ENCODE data around the gene LRRC74A.

Gene LRRC74A

DNA sequence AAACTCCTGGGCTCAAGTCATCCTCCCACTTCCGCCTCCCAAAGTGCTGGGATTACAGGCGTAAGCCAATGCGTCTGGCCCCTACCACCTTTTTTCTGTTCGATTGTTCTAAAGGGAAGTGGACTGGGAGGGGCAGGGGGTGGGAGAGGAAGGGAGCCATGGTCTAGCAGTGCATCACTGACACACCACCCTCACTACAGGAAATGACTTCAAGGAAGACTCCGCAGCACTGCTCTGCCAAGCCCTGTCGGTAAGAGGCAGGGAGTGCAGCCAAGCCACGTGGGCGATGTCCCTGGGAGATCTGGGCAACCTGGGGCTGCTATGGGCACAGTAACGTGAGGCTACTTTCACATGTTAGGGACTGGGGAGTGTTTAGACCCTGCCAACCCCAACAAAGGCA is 18.0 kb downstream of the LRRC74A start:
- DNase-seq (ENCODE audit: low read depth) = peak; percentile 12
- 0 out of 2 replicates have a peak, but pooled peaks have one; percentile 1 for TF ChIP-seq CTCF (conservative IDR thresholded peaks at IDR 0.05; ENCODE audit: low read length)
- H3K4me3 ChIP-seq (ENCODE audit: low read length) = no peak overlapping the region

GRCh38 chr14:76846331-76847047 is 20.3 kb downstream of the LRRC74A start:
- no peak overlapping the region for H3K4me3 ChIP-seq (ENCODE audit: low read length)
- no peak for TF ChIP-seq CTCF (conservative IDR thresholded peaks at IDR 0.05; ENCODE audit: low read length)
- no peak for DNase-seq (ENCODE audit: low read depth)

- no peak overlapping the region for H3K4me3 ChIP-seq (ENCODE audit: low read length)
- TF ChIP-seq CTCF (conservative IDR thresholded peaks at IDR 0.05; ENCODE audit: low read length) = no peak
- no peak for DNase-seq (ENCODE audit: low read depth)
Measured at GRCh38 chr14:76848879-76849278, 22.7 kb downstream of the LRRC74A start.

DNA sequence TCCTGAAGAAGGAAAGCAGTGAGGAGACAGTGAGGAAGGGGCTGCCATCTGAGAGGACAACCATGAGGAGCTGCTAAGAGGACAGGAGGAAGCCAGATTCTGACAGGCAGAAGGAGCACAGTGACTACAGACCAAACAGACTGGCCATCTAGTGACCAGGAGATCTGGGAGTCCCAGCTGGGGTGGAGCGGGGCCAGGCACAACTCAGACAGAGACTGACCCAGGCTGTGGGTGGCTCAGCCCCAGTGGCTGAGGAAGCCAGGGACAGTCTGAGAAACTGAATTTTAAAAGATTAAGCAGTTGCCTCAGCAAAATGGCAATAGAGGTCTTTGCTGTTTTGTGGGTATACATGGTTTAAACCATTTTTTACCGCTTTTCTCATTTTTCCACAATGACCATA is 28.9 kb downstream of the LRRC74A start:
- TF ChIP-seq CTCF (conservative IDR thresholded peaks at IDR 0.05; ENCODE audit: low read length) = no peak
- no peak overlapping the region for H3K4me3 ChIP-seq (ENCODE audit: low read length)
- no peak for DNase-seq (ENCODE audit: low read depth)

DNA sequence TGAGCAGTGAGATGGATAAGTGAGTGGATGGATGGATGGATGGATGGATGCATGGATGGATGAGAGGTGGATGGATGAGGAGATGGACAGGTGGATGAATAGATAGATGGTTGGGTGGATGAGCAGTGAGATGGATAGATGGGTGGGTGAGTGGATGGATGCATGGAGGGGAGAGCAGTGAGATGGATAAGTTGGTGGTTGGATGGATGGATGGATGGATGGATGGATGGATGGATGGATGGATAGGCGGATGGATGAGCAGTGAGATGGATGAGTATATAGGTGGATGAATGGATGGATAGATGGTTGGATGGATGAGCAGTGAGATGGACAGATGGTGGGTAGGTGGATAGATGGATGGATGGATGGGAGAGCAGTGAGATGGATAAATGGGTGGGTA is 30.6 kb downstream of the LRRC74A start:
- no peak overlapping the region for H3K4me3 ChIP-seq (ENCODE audit: low read length)
- DNase-seq (ENCODE audit: low read depth) = no peak
- no peak for TF ChIP-seq CTCF (conservative IDR thresholded peaks at IDR 0.05; ENCODE audit: low read length)

DNA sequence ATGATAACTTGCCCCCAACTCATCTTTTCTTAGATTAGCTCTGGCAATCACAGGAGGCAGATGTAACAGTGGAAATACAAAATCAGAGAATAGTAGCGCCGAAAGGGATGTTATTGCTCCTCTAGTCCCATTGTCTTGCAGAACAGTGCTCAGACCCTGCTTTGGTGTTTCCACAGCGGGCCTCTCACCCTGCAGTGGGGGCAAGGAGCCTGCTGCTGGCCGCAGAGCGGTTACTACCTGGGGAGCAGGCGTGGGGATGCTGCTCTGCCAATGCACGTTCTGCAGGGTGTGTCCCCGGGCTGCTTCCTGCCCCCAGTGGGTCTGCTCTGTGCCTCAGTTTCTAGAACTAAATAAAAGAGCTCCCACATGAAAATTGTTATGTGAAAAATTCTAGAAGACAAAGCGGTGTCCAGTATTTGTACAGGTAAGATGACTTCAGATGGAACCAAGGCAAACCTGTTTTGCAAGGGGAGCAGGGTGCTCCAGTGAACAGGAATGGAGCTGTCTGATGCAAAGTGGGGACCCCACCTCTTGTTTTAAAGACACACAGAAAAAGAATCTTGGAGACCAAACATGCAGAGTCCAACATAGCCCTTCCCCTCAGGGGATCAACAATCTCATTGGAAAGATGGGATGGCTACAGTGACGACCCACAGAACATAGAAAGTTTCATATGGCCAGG is 35.5 kb downstream of the LRRC74A start:
- TF ChIP-seq CTCF (conservative IDR thresholded peaks at IDR 0.05; ENCODE audit: low read length) = no peak
- no peak for DNase-seq (ENCODE audit: low read depth)
- H3K4me3 ChIP-seq (ENCODE audit: low read length) = no peak overlapping the region
